Psoas muscle (tissue), 8 donors: Measurements from ENCODE around the gene SMYD4. TPM values are rescaled to one million over a fixed set of nuclear protein-coding genes. Genes with fewer than 3 reads are reported as not detected.

Experiments used
- ATAC-seq, 4 donors: fragments of 200-7000 bp; cut with Tn5 transposase; one replicate each; pipeline ENCODE4 v1.9.1; 2020; ENCODE audit warnings: moderate library complexity in 3 of 4, mild to moderate bottlenecking in 2 of 4
- DNase-seq, 2 donors: peaks; one replicate each; pipeline ENCODE4 v3.0.0-alpha.2; 2020
- H3K27ac ChIP-seq: fragments of 200-600 bp; one replicate; pipeline ENCODE4 v1.8.0; 2022
- H3K27me3 ChIP-seq, 3 donors: fragments of 200-600 bp in 1 of 3; one replicate each; pipeline versions ENCODE4 v1.6.1 to v1.8.0; 2013 to 2022; ENCODE audit warnings: low read length in 2 of 3, mild to moderate bottlenecking in 2 of 3, moderate library complexity in 1 of 3; ENCODE audit not compliant: insufficient read depth in 3 of 3
- H3K36me3 ChIP-seq, 2 donors: fragments of 200-600 bp in 1 of 2; one replicate each; pipeline versions ENCODE4 v1.6.1 to v1.8.0; 2013 to 2022; ENCODE audit warnings: low read depth in 1 of 2, mild to moderate bottlenecking in 1 of 2, moderate library complexity in 1 of 2; ENCODE audit not compliant: insufficient read depth in 1 of 2
- H3K4me1 ChIP-seq: fragments of 200-600 bp; one replicate; pipeline ENCODE4 v1.8.0; 2022
- H3K4me3 ChIP-seq: fragments of 200-600 bp; one replicate; pipeline ENCODE4 v1.8.0; 2022; ENCODE audit warnings: mild to moderate bottlenecking
- H3K9me3 ChIP-seq: fragments of 200-600 bp; one replicate; pipeline ENCODE4 v1.8.0; 2022
- WGBS, 3 donors: extraction: QIAGEN DNeasy Blood & Tissue Kit; methylation state at CpG; one replicate each; pipeline versions ENCODE4 v1.1.6 to v1.1.7; 2013; 5-methylcytosine and 5-hydroxymethylcytosine counted together
- intact Hi-C, 2 donors: fragments of 100-400 bp; cut with DNase I; formaldehyde crosslinking; loops; one replicate each; pipeline versions ENCODE4 v1.11.0 to v1.14.2; 2022
- polyA plus RNA-seq, 3 donors: library from polyadenylated mRNA; stranded (reverse); fragments of 200-250 nt; gene quantifications; one replicate each; pipeline ENCODE4 v1.2.3, GENCODE V29; 2013
- total RNA-seq, 4 donors: library from RNA; stranded (reverse); fragmentation: NEBNext Ultra II Directional in 2 of 4; extraction: Animal tissue kit (Norgen Biotek cat#: 25700) in 2 of 4; gene quantifications; one replicate each; pipeline versions ENCODE4 v1.2.1 to v1.2.4, GENCODE V29; 2021 to 2023
- TF ChIP-seq, protein P1 (sequence below): fragments of 200-600 bp; IDR thresholded peaks from one replicate; pipeline ENCODE4 v1.8.0; 2022; ENCODE audit warnings: antibody characterized with exemption
- donor health status: healthy with polysubstance abuse.
- donor health status: DM: no; HTN: no; CAD: no; lungs with moderate emphysema.
- donor health status: Bipolar disorder and iron deficiency.
- donor health status: healthy.
- donor health status: DM: yes; HTN: yes; CAD: no.
- donor health status: DM: no; HTN: no; CAD: no.
- donor health status: DM: no; HTN: no; CAD: no.
- donor health status: DM: yes; HTN: yes; CAD: no.

SMYD4 gene
- total and polyA plus RNA-seq, 7 donors, result 8.0 to 22.4 (median 9.2) TPM

DNA sequence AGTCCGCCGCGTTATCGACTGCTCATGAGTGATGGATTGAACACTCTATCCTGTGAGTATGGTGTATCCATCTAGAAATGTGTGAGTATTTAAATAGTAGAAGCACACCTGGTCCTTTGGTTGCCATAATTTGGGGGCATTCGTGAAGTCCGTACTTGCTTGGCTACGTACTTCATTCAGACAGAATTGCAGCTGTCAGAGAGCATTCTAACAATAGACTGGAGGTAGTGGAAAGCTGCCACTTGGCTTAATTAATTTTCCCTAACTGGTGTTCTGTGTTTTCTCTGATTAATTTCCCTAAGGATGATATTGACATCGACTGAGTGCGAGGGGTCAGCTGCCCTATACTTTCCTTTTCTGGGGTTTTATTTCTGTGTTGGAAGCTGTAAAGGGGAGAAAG lies 14.2 kb upstream of the SMYD4 start:
- ATAC-seq, result peak in 3 of 4 donors; percentile 30 to 75 (median 61)
- WGBS, 3 donors, result 47 to 59% (median 53%) methylated on average over 9 of the region's 9 CpGs
- H3K4me3 ChIP-seq, result no peak overlapping the region

DNA sequence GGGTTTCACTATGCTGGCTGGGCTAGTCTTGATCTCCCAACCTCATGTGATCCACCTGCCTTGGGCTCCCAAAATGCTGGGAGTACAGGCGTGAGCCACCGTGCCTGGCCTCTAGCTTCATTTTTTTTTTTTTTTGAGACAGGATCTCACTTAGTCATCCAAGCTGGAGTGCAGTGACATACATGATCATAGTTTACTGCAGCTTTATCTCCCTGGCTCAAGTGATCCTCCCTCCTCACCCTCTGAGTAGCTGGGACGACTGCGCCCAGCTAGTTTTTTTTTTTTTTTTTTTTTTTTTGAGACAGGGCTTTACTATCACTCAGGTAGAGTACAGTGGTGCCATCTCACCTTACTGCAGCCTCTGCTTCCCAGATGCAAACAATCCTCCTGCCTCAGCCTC lies 9.8 kb upstream of the SMYD4 start:
- DNase-seq, result no peak
- intact Hi-C loops, result no loop called here
- Histone ChIP-seq H3K27ac (peak overlapping the region; percentile 4), H3K36me3 (peaks cover 3 to 19% of the 10 kb centered on the region in 2 donors), H3K27me3 (no peaks in the 10 kb centered on the region), H3K9me3 (no peaks in the 10 kb centered on the region), H3K4me3 (no peak overlapping the region), H3K4me1 (peaks cover 2% of the 10 kb centered on the region)
- peak in 2 of 4 donors; percentile 59 to 69 for ATAC-seq
- WGBS, 3 donors, result 79 to 93% (median 82%) methylated on average over 4 of the region's 4 CpGs
- TF ChIP-seq, protein P1, sequence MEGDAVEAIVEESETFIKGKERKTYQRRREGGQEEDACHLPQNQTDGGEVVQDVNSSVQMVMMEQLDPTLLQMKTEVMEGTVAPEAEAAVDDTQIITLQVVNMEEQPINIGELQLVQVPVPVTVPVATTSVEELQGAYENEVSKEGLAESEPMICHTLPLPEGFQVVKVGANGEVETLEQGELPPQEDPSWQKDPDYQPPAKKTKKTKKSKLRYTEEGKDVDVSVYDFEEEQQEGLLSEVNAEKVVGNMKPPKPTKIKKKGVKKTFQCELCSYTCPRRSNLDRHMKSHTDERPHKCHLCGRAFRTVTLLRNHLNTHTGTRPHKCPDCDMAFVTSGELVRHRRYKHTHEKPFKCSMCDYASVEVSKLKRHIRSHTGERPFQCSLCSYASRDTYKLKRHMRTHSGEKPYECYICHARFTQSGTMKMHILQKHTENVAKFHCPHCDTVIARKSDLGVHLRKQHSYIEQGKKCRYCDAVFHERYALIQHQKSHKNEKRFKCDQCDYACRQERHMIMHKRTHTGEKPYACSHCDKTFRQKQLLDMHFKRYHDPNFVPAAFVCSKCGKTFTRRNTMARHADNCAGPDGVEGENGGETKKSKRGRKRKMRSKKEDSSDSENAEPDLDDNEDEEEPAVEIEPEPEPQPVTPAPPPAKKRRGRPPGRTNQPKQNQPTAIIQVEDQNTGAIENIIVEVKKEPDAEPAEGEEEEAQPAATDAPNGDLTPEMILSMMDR, result no peak

More for the DNA sequence above, 14.2 kb upstream of the SMYD4 start:
- Histone ChIP-seq H3K27me3 (no peaks in the 10 kb centered on the region), H3K4me1 (no peaks in the 10 kb centered on the region), H3K9me3 (no peaks in the 10 kb centered on the region), H3K27ac (peak overlapping the region; percentile 43), H3K36me3 (peaks cover 6 to 63% of the 10 kb centered on the region in 2 donors)
- no peak for DNase-seq
- intact Hi-C loops, result no loop called here
- TF ChIP-seq, protein P1, result no peak

DNA sequence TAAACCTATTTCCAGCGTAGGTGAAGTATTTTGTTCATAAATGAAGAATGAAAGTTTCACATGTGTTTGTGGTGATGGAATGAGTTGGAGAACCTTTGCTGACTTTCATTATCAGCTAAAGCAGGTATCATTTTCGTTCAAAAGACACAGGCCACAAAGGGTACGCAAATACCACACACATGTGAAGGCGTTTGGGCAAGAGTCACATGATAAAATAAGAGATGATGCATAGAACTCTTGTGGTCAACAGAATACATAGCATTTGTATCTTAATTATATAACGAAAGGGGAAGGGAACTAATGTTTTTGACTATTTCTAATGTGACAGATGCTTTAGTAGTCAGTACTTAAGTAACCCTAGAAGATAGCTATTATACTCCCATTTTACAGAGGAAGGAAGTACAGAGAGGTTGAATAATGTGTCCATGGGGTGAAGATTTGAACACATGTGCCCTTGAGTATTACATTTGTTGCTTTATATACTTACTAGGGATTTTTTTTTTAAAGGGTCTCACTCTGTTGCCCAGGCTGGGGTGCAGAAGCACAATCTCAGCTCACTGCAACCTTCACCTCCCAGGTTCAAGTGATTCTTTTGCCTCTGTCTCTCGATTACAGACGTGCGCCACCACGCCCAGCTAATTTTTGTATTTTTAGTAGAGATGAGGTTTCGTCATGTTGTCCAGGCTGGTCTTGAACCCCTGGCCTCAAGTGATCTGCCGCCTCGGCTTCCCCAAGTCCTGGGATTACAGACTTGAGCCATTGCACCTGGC lies 4.9 kb upstream of the SMYD4 start:
- ATAC-seq (no peak), DNase-seq (no peak)
- Histone ChIP-seq H3K27me3 (no peaks in the 10 kb centered on the region), H3K27ac (peak overlapping the region; percentile 38), H3K9me3 (no peaks in the 10 kb centered on the region), H3K36me3 (no peaks in the 10 kb centered on the region), H3K4me1 (peaks cover 12% of the 10 kb centered on the region), H3K4me3 (no peak overlapping the region)
- intact Hi-C loops, result no loop called here
- WGBS, 3 donors, result 78 to 85% (median 81%) methylated on average over 12 of the region's 12 CpGs
- TF ChIP-seq, protein P1, result no peak

DNA sequence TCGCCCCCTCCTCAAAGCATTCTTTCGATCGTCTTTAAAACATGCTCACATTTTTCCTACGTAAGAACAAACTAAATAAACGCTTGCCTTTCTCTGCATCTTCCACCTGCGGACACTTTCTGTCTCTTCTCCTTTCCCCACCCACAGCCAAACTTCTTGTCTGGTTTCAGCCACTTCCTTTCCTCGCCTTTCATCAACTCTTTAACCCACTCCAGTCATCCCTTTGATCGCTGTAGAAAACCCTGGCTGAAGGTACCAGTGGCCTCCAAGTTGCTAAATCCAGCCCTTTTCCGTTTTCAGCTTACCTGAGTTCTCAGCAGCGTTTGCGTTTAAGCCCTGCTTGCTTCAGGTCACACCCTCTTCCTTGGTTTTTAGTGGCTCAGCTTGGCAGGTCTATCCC lies 586 bp upstream of the SMYD4 start:
- TF ChIP-seq, protein P1, result no peak
- peak overlapping the region; percentile 83 for H3K4me3 ChIP-seq
- ATAC-seq (no peak), DNase-seq (no peak)
- H3K36me3 ChIP-seq, result peaks cover 0 to 25% of the 10 kb centered on the region in 2 donors
- H3K27me3 ChIP-seq, result no peaks in the 10 kb centered on the region
- H3K9me3 ChIP-seq, result no peaks in the 10 kb centered on the region
- WGBS, 3 donors, result 0 to 1% (median 1%) methylated on average over 11 of the region's 11 CpGs
- intact Hi-C loops, result no loop called here
- peaks cover 30% of the 10 kb centered on the region for H3K4me1 ChIP-seq
- H3K27ac ChIP-seq, result peak overlapping the region; percentile 93
